GM12872 (cell line): ENCODE results near the gene MACROD2.

Source experiments
- CTCF ChIP-seq: IDR thresholded peaks from 3 replicates; pipeline ENCODE4 v1.5.1; 2011; ENCODE audit warnings: low read depth, mild to moderate bottlenecking, low read length, moderate library complexity; ENCODE audit not compliant: insufficient read depth

The MACROD2 gene

DNA sequence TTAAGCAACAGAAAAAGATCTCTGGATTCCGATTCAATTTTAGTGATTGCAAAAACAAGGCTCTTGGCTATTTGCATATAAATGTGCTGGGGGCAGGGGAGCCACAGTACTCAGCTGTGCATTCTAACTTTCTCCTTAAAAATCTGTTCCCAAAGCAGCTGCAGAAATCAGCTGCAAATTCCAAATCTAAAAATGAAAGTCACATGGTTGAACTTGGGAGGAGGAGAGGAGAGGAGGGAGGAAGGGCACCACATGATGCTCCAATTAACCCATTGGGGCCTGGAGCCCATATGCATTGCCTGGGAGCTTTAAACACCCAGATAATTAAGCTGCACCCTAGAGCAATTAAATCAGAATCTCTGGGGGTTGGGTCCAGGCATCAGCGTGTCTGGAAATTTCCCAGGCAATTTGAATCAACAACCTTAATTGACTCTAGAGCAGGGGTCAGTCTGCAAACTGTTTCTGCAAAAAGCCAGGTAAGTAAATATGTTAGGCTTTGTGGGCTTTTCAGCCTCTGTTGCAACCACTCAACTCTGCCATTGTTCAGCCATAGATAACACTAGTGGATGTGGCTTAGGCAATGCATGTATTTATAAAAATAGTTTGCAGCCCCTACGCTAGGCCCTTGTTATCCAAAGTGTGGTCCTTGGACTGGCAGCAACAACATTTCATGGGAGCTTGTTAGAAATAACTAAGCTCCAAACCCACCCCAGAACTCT lies 2069.8 kb downstream of the MACROD2 start:
- TF ChIP-seq CTCF = no peak

DNA sequence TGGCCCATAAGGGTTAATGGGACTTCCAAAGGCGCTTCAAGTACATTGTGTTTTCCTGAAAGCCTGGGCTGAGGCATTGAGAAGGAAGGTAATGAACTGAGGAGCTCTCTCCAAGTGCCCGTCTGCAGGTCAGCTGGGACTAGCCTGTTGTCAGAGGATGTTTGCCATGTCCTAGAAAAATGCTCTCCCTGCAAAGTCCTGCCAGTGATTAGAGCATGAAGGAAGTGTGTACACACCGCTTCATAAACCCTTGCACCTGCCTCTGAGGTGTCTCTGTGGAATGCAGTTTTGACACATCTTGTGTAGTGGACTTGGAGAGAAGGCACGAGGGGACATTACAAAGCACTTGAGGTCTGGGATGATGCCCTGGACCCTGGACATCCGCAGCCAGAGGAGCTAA lies 2071.3 kb downstream of the MACROD2 start:
- no peak for TF ChIP-seq CTCF

- TF ChIP-seq CTCF = no peak
These were observed 2074.2 kb downstream of the MACROD2 start for GRCh38 chr20:16069389-16070010.

DNA sequence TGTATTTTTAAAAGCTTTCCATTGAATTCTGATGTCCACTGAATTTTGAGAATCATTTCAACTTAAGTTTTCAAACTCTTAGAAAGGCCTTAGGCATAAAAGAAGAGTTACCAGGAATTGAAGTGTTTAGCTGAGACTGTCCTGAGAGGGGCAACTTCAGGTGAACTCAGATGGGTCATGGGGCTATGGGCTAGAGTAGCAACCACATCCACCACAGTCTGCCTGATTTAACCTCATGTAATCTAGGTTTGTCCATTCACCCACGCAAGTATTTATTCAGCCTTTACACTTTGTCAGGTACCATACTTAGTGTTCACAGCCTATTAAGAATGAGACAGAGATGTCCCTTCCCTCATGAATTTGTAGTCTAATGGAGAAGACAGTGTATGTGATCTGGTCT lies 2076.9 kb downstream of the MACROD2 start:
- TF ChIP-seq CTCF = no peak

DNA sequence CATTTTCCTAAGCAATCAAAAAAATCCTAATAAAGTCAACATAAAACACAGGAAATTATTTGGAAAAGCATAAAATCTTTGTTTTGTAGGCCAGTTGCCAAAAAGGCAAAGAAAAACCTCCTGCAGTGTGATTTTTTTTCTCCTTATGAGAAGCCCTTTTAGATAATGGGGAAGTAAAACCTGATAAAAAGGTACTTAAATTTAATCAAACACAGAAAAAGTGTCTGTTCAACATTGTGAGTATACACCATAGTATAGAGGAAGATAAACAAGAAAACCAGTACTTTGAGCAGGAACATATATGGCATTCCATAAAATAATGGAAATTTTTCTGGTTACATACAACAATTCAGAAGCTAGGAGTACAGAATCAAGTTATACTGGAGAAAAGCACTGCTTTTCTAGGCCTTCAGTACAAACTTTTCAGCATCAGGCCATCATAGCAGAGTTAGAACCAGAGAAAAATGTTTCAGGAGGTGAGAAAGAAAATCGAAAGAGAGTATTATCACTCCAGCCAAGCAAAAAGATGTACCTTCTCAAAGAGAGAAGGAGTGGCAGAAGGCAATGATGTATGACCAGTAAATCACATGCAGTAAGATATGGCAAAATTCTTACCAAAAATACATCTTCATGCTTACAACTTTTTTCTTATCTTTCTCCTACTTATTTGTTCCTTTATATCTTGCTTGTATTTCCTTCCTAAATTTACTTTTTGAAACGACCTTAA lies 2083.0 kb downstream of the MACROD2 start:
- TF ChIP-seq CTCF = no peak

GRCh38 chr20:16081421-16081820 lies 2086.1 kb downstream of the MACROD2 start:
- no peak for TF ChIP-seq CTCF

DNA sequence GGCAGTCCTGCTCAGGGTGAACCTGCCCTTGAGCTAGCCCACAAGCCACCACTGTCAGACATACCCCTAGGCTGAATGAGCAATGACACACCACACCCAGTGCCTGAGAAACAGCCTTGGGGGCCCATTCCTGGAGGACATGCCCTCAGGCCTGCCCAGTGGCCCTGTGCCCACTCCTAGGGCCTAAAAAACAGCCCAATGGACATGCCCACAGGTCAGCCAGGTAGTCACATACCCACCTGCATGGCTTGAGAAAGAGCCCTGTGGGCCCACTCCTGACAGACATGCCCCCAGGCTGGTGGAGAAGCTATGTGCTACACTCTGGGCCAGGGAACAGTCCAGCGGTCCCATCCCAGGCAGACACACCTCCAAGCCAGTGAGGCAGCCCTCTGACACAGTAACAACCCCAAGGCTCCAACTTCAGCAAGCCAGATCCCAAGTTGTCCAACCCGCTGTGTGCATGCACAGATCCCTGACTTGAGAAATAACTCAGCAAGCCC lies 2086.8 kb downstream of the MACROD2 start:
- TF ChIP-seq CTCF = no peak
